Upper lobe of right lung (tissue), 1 donor: Measurements from ENCODE around the gene TMEFF1. TPM values are rescaled to one million over a fixed set of nuclear protein-coding genes. Genes with fewer than 3 reads are reported as not detected.
"Not testable (repeated sequence)": the region's sequence is repeated elsewhere in the genome, so short reads cannot be mapped to it uniquely, and the experiment has no call there.

ENCODE experiments used
- ATAC-seq: fragments of 200-7000 bp; cut with Tn5 transposase; one replicate; pipeline ENCODE4 v1.9.1; 2020; ENCODE audit warnings: mild to moderate bottlenecking, moderate library complexity
- DNase-seq: peaks from one replicate; pipeline ENCODE4 v3.0.0-alpha.2; 2020
- H3K27ac ChIP-seq: fragments of 200-600 bp; one replicate; pipeline ENCODE4 v1.8.0; 2022
- H3K27me3 ChIP-seq: fragments of 200-600 bp; one replicate; pipeline ENCODE4 v1.8.0; 2022; ENCODE audit warnings: mild to moderate bottlenecking
- H3K36me3 ChIP-seq: fragments of 200-600 bp; one replicate; pipeline ENCODE4 v1.8.0; 2022
- H3K4me1 ChIP-seq: fragments of 200-600 bp; one replicate; pipeline ENCODE4 v1.8.0; 2022
- H3K4me3 ChIP-seq: fragments of 200-600 bp; one replicate; pipeline ENCODE4 v1.8.0; 2022; ENCODE audit warnings: mild to moderate bottlenecking
- H3K9me3 ChIP-seq: fragments of 200-600 bp; one replicate; pipeline ENCODE4 v1.8.0; 2022
- CTCF ChIP-seq: fragments of 200-600 bp; IDR thresholded peaks from one replicate; pipeline ENCODE4 v1.8.0; 2022; ENCODE audit warnings: antibody characterized with exemption
- intact Hi-C: fragments of 100-400 bp; cut with DNase I; formaldehyde crosslinking; loops from one replicate; pipeline ENCODE4 v1.11.0; 2022
- total RNA-seq: library from RNA; stranded (reverse); fragmentation: NEBNext Ultra II Directional; extraction: Animal tissue kit (Norgen Biotek cat#: 25700); gene quantifications from one replicate; pipeline ENCODE4 v1.2.1, GENCODE V29; 2021
- donor health status: DM: no; HTN: yes; CAD: no; lungs with severe emphysema.

The TMEFF1 gene
- total RNA-seq, 1 donor from 2014 or later, result 0.64 TPM

GRCh38 chr9:100437860-100438805 is 34.8 kb upstream of the TMEFF1 start:
- Histone ChIP-seq H3K4me3 (no peak overlapping the region), H3K27me3 (no peaks in the 10 kb centered on the region), H3K4me1 (no peaks in the 10 kb centered on the region), H3K36me3 (no peaks in the 10 kb centered on the region), H3K9me3 (no peaks in the 10 kb centered on the region), H3K27ac (no peak overlapping the region)
- no peak for DNase-seq
- intact Hi-C loops, result no loop called here
- TF ChIP-seq CTCF, result peak; percentile 97
- ATAC-seq, result peak; percentile 87

DNA sequence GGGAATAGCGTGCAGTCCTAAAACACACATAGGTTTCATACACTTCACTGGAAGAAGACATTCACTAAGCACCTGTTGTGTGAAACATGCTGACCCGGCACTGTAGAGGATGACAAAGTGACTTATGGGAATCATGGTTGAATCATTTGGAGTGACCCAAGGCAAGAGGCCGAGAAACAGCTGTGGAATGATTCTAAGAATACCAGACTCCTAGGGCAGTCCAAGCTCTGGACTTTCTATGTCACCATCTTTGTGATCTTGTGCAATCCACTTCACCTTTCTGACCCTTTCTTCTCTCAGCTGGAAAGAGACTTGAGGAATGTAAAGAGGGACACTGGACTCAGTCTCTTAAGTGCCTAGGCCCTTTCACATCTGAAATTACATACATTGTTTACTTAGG is 32.9 kb upstream of the TMEFF1 start:
- H3K27ac ChIP-seq, result no peak overlapping the region

DNA sequence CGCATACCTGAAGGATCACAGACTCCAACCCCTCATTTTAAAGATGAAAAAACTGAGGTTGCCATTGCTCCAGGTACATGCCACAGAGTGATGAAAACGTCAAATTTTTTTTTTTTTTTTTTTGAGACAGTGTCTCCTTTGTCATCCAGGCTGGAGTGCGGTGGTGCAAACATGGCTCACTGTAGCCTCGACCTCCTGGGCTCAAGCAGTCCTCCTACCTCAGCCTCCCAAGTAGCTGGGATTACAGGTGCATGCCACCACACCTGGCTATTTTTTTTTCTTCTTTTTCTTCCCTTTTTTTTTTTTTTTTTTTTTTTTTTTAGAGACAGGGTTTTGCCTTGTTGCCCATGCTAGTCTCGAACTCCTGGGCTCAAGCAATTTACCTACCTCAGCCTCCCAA is 32.5 kb upstream of the TMEFF1 start:
- H3K4me3 ChIP-seq, ATAC-seq, H3K27ac ChIP-seq, H3K4me1 ChIP-seq, DNase-seq, intact Hi-C loops, H3K9me3 ChIP-seq, H3K27me3 ChIP-seq, H3K36me3 ChIP-seq: not testable (repeated sequence)

More for the DNA sequence above, 32.9 kb upstream of the TMEFF1 start:
- no peak for TF ChIP-seq CTCF
- peaks cover 8% of the 10 kb centered on the region for H3K4me1 ChIP-seq
- DNase-seq (no peak), ATAC-seq (peak; percentile 83)
- no peaks in the 10 kb centered on the region for H3K27me3 ChIP-seq
- H3K4me3 ChIP-seq, result no peak overlapping the region
- no peaks in the 10 kb centered on the region for H3K36me3 ChIP-seq
- H3K9me3 ChIP-seq, result no peaks in the 10 kb centered on the region
- intact Hi-C loops, result no loop called here

DNA sequence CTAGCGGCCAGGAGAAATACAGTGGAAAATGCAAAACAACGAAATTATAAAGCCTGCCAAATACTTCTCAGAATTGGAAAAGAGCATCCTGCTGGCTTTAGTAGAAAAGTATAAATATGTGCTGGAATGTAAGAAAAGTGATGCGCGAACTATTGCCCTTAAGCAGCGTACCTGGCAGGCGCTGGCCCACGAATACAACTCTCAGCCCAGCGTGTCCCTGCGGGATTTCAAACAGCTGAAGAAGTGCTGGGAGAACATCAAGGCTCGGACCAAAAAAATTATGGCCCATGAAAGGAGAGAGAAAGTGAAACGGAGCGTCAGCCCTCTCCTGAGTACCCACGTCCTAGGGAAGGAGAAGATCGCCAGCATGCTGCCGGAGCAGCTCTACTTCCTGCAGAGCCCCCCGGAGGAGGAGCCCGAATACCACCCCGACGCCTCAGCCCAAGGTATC is 31.0 kb upstream of the TMEFF1 start:
- intact Hi-C loops, result no loop called here
- Histone ChIP-seq H3K4me3 (no peak overlapping the region), H3K27ac (no peak overlapping the region), H3K27me3 (no peaks in the 10 kb centered on the region), H3K36me3 (no peaks in the 10 kb centered on the region), H3K4me1 (peaks cover 8% of the 10 kb centered on the region), H3K9me3 (no peaks in the 10 kb centered on the region)
- DNase-seq, result no peak
- TF ChIP-seq CTCF, result no peak
- ATAC-seq, result no peak

DNA sequence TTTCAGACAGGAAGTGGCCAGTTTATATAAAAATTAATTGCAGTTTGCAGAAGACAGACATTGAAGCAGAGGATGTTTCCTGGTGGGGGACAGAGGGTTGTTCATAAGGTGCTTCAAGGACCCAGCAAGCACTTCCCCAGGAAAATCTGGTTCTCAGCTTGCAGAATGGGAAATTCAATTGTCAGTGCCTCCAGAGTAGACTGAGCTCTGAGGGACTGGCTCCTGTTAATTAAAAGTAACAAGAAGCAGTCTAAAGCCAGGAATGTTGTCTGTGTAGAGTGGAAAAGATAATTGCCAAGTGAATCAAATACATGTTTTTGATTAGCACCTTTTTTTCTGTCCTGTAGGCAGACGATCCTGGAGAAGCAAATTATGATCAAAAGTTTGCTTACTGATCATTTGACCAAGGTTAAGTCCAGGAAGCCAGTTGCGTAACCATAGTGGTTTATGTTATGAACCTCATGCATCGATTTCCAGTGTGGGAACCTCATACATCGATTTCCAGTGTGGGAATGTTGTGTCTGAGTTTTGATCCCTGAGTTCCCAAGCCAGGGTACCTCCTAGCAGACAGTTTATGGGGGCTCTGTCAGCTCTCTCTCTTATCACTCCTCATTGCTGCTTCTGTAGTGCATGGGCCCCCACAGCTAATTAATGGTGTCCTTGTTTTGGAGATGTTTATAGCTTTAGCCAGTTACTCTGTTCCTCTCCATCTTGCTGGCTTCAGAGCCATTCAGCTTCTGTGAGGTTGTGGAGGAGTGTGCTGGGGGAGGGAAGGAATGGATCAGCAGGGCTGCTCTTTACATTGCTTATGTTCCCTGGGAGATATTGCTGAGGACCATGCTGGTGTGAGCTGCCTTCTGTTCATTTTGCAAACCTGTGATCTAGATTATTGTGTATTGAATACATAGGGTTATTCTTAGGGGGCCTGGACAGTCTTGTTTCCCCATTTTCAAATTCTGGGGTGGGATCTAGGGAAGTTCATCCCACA is 28.9 kb upstream of the TMEFF1 start:
- Histone ChIP-seq H3K4me1 (peaks cover 8% of the 10 kb centered on the region), H3K4me3 (no peak overlapping the region), H3K9me3 (no peaks in the 10 kb centered on the region), H3K36me3 (no peaks in the 10 kb centered on the region), H3K27ac (no peak overlapping the region), H3K27me3 (no peaks in the 10 kb centered on the region)
- ATAC-seq (no peak), DNase-seq (no peak)
- intact Hi-C loops, result no loop called here
- no peak for TF ChIP-seq CTCF
